ENCODE data around the gene NCBP3.
"Not testable (repeated sequence)": the region's sequence is repeated elsewhere in the genome, so short reads cannot be mapped to it uniquely, and the experiment has no call there.

- TF ChIP-seq, protein P1, sequence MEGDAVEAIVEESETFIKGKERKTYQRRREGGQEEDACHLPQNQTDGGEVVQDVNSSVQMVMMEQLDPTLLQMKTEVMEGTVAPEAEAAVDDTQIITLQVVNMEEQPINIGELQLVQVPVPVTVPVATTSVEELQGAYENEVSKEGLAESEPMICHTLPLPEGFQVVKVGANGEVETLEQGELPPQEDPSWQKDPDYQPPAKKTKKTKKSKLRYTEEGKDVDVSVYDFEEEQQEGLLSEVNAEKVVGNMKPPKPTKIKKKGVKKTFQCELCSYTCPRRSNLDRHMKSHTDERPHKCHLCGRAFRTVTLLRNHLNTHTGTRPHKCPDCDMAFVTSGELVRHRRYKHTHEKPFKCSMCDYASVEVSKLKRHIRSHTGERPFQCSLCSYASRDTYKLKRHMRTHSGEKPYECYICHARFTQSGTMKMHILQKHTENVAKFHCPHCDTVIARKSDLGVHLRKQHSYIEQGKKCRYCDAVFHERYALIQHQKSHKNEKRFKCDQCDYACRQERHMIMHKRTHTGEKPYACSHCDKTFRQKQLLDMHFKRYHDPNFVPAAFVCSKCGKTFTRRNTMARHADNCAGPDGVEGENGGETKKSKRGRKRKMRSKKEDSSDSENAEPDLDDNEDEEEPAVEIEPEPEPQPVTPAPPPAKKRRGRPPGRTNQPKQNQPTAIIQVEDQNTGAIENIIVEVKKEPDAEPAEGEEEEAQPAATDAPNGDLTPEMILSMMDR (IDR thresholded peaks at IDR 0.05 in 2 of 3, conservative IDR thresholded peaks at IDR 0.05 in 1 of 3; ENCODE audit: insufficient read depth in 2 of 3, low read depth in 1 of 3, low read length in 3 of 3), result not testable (repeated sequence)
- TF ChIP-seq POLR2AphosphoS5 (IDR thresholded peaks at IDR 0.05; ENCODE audit: control insufficient read depth, insufficient read depth, low read depth, low read length); SMC3 (conservative IDR thresholded peaks at IDR 0.05; ENCODE audit: insufficient read depth, low read depth, low read length); MEF2A (IDR thresholded peaks at IDR 0.05; ENCODE audit: control insufficient read depth, low read depth, low read length); PHF8 (IDR thresholded peaks at IDR 0.05; ENCODE audit: borderline replicate concordance, low read length): not testable (repeated sequence)
Observed at GRCh38 chr17:3854204-3854603, 8.2 kb upstream of the NCBP3 start.
